CD1c-positive myeloid dendritic cell (primary cell): ENCODE results near the gene RNF169.

Source experiments
- DNase-seq: peaks from one replicate; pipeline ENCODE4 v3.0.0-alpha.2; 2016; ENCODE audit errors: extremely low spot score

The RNF169 gene

GRCh38 chr11:74769055-74769707 is 20.5 kb downstream of the RNF169 start:
- DNase-seq, result no peak

GRCh38 chr11:74770456-74770855 is 21.8 kb downstream of the RNF169 start:
- DNase-seq, result no peak

- DNase-seq, result no peak
Observed at GRCh38 chr11:74771139-74771538, 22.5 kb downstream of the RNF169 start.

GRCh38 chr11:74773476-74773875 is 24.8 kb downstream of the RNF169 start:
- DNase-seq, result no peak

GRCh38 chr11:74775762-74776161 is 27.1 kb downstream of the RNF169 start:
- DNase-seq, result no peak

GRCh38 chr11:74776546-74776945 is 27.9 kb downstream of the RNF169 start:
- peak; percentile 47 for DNase-seq

- DNase-seq, result no peak
Observed at GRCh38 chr11:74777038-74777437, 28.4 kb downstream of the RNF169 start.

- no peak for DNase-seq
Observed at GRCh38 chr11:74777877-74778276, 29.2 kb downstream of the RNF169 start.

GRCh38 chr11:74778581-74778980 is 29.9 kb downstream of the RNF169 start:
- no peak for DNase-seq

- peak; percentile 16 for DNase-seq
Observed at GRCh38 chr11:74780248-74781005, 31.8 kb downstream of the RNF169 start.

- DNase-seq, result peak; percentile 87
Observed at GRCh38 chr11:74783241-74783871, 34.7 kb downstream of the RNF169 start.

- no peak for DNase-seq
Observed at GRCh38 chr11:74784234-74784633, 35.6 kb downstream of the RNF169 start.

GRCh38 chr11:74784726-74785125 is 36.1 kb downstream of the RNF169 start:
- no peak for DNase-seq

GRCh38 chr11:74786574-74786973 is 37.9 kb downstream of the RNF169 start:
- no peak for DNase-seq

- no peak for DNase-seq
Observed at GRCh38 chr11:74791333-74792100, 42.9 kb downstream of the RNF169 start.

- DNase-seq, result no peak
Observed at GRCh38 chr11:74806267-74806666, 57.6 kb downstream of the RNF169 start.

- DNase-seq, result no peak
Observed at GRCh38 chr11:74809801-74810200, 61.2 kb downstream of the RNF169 start.

- no peak for DNase-seq
Observed at GRCh38 chr11:74815966-74816365, 67.3 kb downstream of the RNF169 start.

GRCh38 chr11:74816664-74817063 is 68.0 kb downstream of the RNF169 start:
- no peak for DNase-seq

GRCh38 chr11:74818283-74818946 is 69.8 kb downstream of the RNF169 start:
- no peak for DNase-seq

- no peak for DNase-seq
Observed at GRCh38 chr11:74819400-74819799, 70.8 kb downstream of the RNF169 start.

- no peak for DNase-seq
Observed at GRCh38 chr11:74820763-74821162, 72.1 kb downstream of the RNF169 start.
